Neural cell (in vitro differentiated cells): ENCODE results near the gene SCGB2B2. TPM values are rescaled to one million over a fixed set of nuclear protein-coding genes. Genes with fewer than 3 reads are reported as not detected.

Source experiments
- H2AFZ ChIP-seq: fragments of 200-600, 300-800 bp; sonication (generic), shearing (Covaris generic); 2 replicates; pipeline ENCODE4 v1.6.0; 2014; ENCODE audit warnings: low read depth, mild to moderate bottlenecking, antibody characterized with exemption, low read length, moderate library complexity
- H3F3A ChIP-seq: fragments of 200-600 bp; shearing (Covaris generic); 2 replicates; pipeline ENCODE4 v1.6.1; 2016; ENCODE audit warnings: mild to moderate bottlenecking, moderate library complexity, mixed read lengths, antibody characterized with exemption, low read length; ENCODE audit not compliant: insufficient read depth, poor library complexity, severe bottlenecking
- H3K27ac ChIP-seq: fragments of 200-600, 300-800 bp; sonication (generic), shearing (Covaris generic); 2 replicates; pipeline ENCODE4 v1.5.1; 2014; ENCODE audit warnings: mild to moderate bottlenecking, low read length, moderate library complexity
- H3K27me3 ChIP-seq: fragments of 300-800, 200-600 bp; sonication (generic), shearing (Covaris generic); 2 replicates; pipeline ENCODE4 v1.6.0; 2014; ENCODE audit warnings: mild to moderate bottlenecking, low read depth, low read length, moderate library complexity; ENCODE audit not compliant: insufficient read depth
- H3K36me3 ChIP-seq: fragments of 300-800, 200-600 bp; sonication (generic), shearing (Covaris generic); 2 replicates; pipeline ENCODE4 v1.5.1; 2014; ENCODE audit warnings: mild to moderate bottlenecking, antibody characterized with exemption, low read length, moderate library complexity; ENCODE audit not compliant: insufficient read depth
- H3K4me2 ChIP-seq: fragments of 300-800, 200-600 bp; sonication (generic), shearing (Covaris generic); 2 replicates; pipeline ENCODE4 v1.6.0; 2014; ENCODE audit warnings: mild to moderate bottlenecking, low read length
- H3K4me3 ChIP-seq: fragments of 300-800, 200-600 bp; sonication (generic), shearing (Covaris generic); 2 replicates; pipeline ENCODE4 v1.5.1; 2014; ENCODE audit warnings: mild to moderate bottlenecking, low read length, moderate library complexity
- H3K79me2 ChIP-seq: fragments of 200-600 bp; shearing (Covaris generic); replicated peaks from 2 replicates; pipeline ENCODE4 v1.6.0; 2014; ENCODE audit warnings: mild to moderate bottlenecking, low read length, moderate library complexity; ENCODE audit not compliant: insufficient read depth
- H3K9ac ChIP-seq: fragments of 300-800, 200-600 bp; sonication (generic), shearing (Covaris generic); 2 replicates; pipeline ENCODE4 v1.6.1; 2016; ENCODE audit warnings: mild to moderate bottlenecking, low read length, mixed read lengths
- H3K9me2 ChIP-seq: fragments of 200-600 bp; shearing (Covaris generic); 2 replicates; pipeline ENCODE4 v1.6.1; 2016; ENCODE audit warnings: mild to moderate bottlenecking, low read length, mixed read lengths; ENCODE audit not compliant: insufficient read depth
- H3K9me3 ChIP-seq: fragments of 200-600, 300-800 bp; sonication (generic), shearing (Covaris generic); 2 replicates; pipeline ENCODE4 v1.6.1; 2016; ENCODE audit warnings: mild to moderate bottlenecking, mixed run types, low read length, moderate library complexity, mixed read lengths
- H4K20me1 ChIP-seq: fragments of 200-600 bp; shearing (Covaris generic); 2 replicates; pipeline ENCODE4 v1.6.1; 2016; ENCODE audit warnings: mild to moderate bottlenecking, mixed run types; ENCODE audit not compliant: insufficient read depth
- EP300 ChIP-seq: fragments of 450-650 bp; conservative IDR thresholded peaks from 2 replicates; pipeline ENCODE4 v1.6.1; 2014; ENCODE audit warnings: antibody characterized with exemption, mild to moderate bottlenecking, moderate library complexity; ENCODE audit not compliant: poor library complexity, severe bottlenecking
- EZH2 ChIP-seq: fragments of 200-600, 300-800 bp; shearing (Covaris generic), sonication (generic); IDR thresholded peaks from 2 replicates; pipeline ENCODE4 v1.6.1; 2014; ENCODE audit warnings: antibody characterized with exemption, low read length, borderline replicate concordance, mild to moderate bottlenecking; ENCODE audit not compliant: insufficient read depth, poor library complexity, severe bottlenecking
- MXI1 ChIP-seq: fragments of 450-650 bp; conservative IDR thresholded peaks from 2 replicates; pipeline ENCODE4 v1.6.1; 2014; ENCODE audit warnings: antibody characterized with exemption, mild to moderate bottlenecking; ENCODE audit not compliant: poor library complexity, severe bottlenecking
- POLR2AphosphoS5 ChIP-seq: IDR thresholded peaks from 2 replicates; pipeline ENCODE4 v1.6.1; 2012
- RAD21 ChIP-seq: fragments of 450-650 bp; conservative IDR thresholded peaks from 2 replicates; pipeline ENCODE4 v1.6.1; 2014; ENCODE audit warnings: antibody characterized with exemption, mild to moderate bottlenecking, moderate library complexity
- REST ChIP-seq: IDR thresholded peaks from 2 replicates; pipeline ENCODE4 v1.6.1; 2012; ENCODE audit warnings: borderline replicate concordance
- SMC3 ChIP-seq: fragments of 450-650 bp; conservative IDR thresholded peaks from 2 replicates; pipeline ENCODE4 v1.6.1; 2014; ENCODE audit warnings: antibody characterized with exemption, mild to moderate bottlenecking, moderate library complexity; ENCODE audit not compliant: poor library complexity
- TAF1 ChIP-seq: IDR thresholded peaks from 2 replicates; pipeline ENCODE4 v1.6.1; 2012; ENCODE audit warnings: low read depth
- polyA plus RNA-seq: library from polyadenylated mRNA; depleted of rRNA; stranded (reverse); fragments of >200 nt; gene quantifications from 2 replicates; pipeline ENCODE4 v1.2.3, GENCODE V29; 2014
- TF ChIP-seq, protein P1 (sequence below): fragments of 450-650 bp; IDR thresholded peaks from 2 replicates; pipeline ENCODE4 v1.5.1; 2014; ENCODE audit warnings: antibody characterized with exemption, mild to moderate bottlenecking, moderate library complexity; ENCODE audit not compliant: poor library complexity, severe bottlenecking

The SCGB2B2 gene
- polyA plus RNA-seq, 1 donor from 2014 or later = 0.51 TPM

- TF ChIP-seq, protein P1, sequence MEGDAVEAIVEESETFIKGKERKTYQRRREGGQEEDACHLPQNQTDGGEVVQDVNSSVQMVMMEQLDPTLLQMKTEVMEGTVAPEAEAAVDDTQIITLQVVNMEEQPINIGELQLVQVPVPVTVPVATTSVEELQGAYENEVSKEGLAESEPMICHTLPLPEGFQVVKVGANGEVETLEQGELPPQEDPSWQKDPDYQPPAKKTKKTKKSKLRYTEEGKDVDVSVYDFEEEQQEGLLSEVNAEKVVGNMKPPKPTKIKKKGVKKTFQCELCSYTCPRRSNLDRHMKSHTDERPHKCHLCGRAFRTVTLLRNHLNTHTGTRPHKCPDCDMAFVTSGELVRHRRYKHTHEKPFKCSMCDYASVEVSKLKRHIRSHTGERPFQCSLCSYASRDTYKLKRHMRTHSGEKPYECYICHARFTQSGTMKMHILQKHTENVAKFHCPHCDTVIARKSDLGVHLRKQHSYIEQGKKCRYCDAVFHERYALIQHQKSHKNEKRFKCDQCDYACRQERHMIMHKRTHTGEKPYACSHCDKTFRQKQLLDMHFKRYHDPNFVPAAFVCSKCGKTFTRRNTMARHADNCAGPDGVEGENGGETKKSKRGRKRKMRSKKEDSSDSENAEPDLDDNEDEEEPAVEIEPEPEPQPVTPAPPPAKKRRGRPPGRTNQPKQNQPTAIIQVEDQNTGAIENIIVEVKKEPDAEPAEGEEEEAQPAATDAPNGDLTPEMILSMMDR = no peak
- TF ChIP-seq MXI1 (no peak), REST (no peak), EZH2 (no peak), EP300 (no peak), RAD21 (no peak), POLR2AphosphoS5 (no peak), TAF1 (no peak), SMC3 (no peak)
- Histone ChIP-seq H4K20me1 (no peaks in the 10 kb centered on the region), H3K9me3 (no peaks in the 10 kb centered on the region)
Observed at GRCh38 chr19:34673590-34673989, 3.4 kb downstream of the SCGB2B2 start.

DNA sequence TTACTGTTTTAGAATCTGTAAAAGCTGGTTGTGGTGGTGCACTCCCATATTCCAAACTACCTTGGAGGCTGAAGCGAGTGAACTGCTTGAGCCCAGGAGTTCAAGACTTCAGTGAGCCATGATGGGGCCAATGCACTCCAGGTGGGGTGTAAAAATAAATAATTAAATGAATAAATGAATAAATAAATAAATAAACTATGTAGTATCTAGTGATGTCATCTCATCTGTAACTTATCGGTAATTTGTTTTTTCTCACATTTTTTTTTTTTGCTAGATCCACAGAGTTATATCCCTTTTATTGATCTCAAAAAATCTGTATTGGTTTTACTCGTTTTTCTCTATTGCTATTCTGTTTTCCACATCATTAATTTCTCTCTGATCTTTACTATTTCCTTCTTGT, 5.0 kb downstream of the SCGB2B2 start:
- H3K4me3 ChIP-seq = no peak overlapping the region

More at GRCh38 chr19:34673590-34673989, 3.4 kb downstream of the SCGB2B2 start:
- H3K9ac ChIP-seq = no peak overlapping the region
- no peaks in the 10 kb centered on the region for H3K9me2 ChIP-seq
- no peaks in the 10 kb centered on the region for H3K27me3 ChIP-seq
- H3K36me3 ChIP-seq = peaks cover 1% of the 10 kb centered on the region
- no peak overlapping the region for H3K4me2 ChIP-seq
- peaks cover 5% of the 10 kb centered on the region for H3K79me2 ChIP-seq
- no peak overlapping the region for H3K27ac ChIP-seq
- peaks cover 4% of the 10 kb centered on the region for H3F3A ChIP-seq
- H3K4me3 ChIP-seq = peak overlapping the region; percentile 38
- H2AFZ ChIP-seq = no peak overlapping the region

More for the DNA sequence above, 5.0 kb downstream of the SCGB2B2 start:
- H3K27me3 ChIP-seq = no peaks in the 10 kb centered on the region
- TF ChIP-seq EZH2 (no peak), REST (no peak), SMC3 (no peak), RAD21 (no peak), MXI1 (no peak), EP300 (no peak), POLR2AphosphoS5 (no peak), TAF1 (no peak)
- TF ChIP-seq, protein P1 = no peak
- H3K9me3 ChIP-seq = no peaks in the 10 kb centered on the region
- no peaks in the 10 kb centered on the region for H3K9me2 ChIP-seq
- no peak overlapping the region for H3K27ac ChIP-seq
- H3K79me2 ChIP-seq = no peaks in the 10 kb centered on the region
- no peak overlapping the region for H3K4me2 ChIP-seq
- H3K9ac ChIP-seq = no peak overlapping the region
- peaks cover 4% of the 10 kb centered on the region for H3F3A ChIP-seq
- no peaks in the 10 kb centered on the region for H3K36me3 ChIP-seq
- no peak overlapping the region for H2AFZ ChIP-seq
- no peaks in the 10 kb centered on the region for H4K20me1 ChIP-seq
